Adipocyte (in vitro differentiated cells): ENCODE data around the gene FLRT1.
"Not testable (repeated sequence)": the region's sequence is repeated elsewhere in the genome, so short reads cannot be mapped to it uniquely, and the experiment has no call there.

ENCODE experiments used
- DNase-seq: peaks from one replicate; pipeline ENCODE4 v3.0.0-alpha.2; 2015; ENCODE audit warnings: low read depth
- H3K27me3 ChIP-seq: replicated peaks from 2 replicates; pipeline ENCODE4 v1.7.0; 2013; ENCODE audit warnings: mild to moderate bottlenecking, low read length, moderate library complexity; ENCODE audit not compliant: control insufficient read depth, insufficient read depth
- H3K36me3 ChIP-seq: 2 replicates; pipeline ENCODE4 v1.7.0; 2013; ENCODE audit warnings: low read length, mild to moderate bottlenecking, moderate library complexity; ENCODE audit not compliant: control insufficient read depth, insufficient read depth, severe bottlenecking
- H3K4me1 ChIP-seq: 2 replicates; pipeline ENCODE4 v1.7.0; 2013; ENCODE audit warnings: mild to moderate bottlenecking, low read length, moderate library complexity; ENCODE audit not compliant: control insufficient read depth, insufficient read depth
- H3K4me3 ChIP-seq: 2 replicates; pipeline ENCODE4 v1.7.0; 2013; ENCODE audit warnings: mild to moderate bottlenecking, low read length, moderate library complexity
- H3K9ac ChIP-seq: 2 replicates; pipeline ENCODE4 v1.7.0; 2013; ENCODE audit warnings: mild to moderate bottlenecking, low read length, moderate library complexity
- H3K9me3 ChIP-seq: 2 replicates; pipeline ENCODE4 v1.7.0; 2013; ENCODE audit warnings: mild to moderate bottlenecking, low read length, moderate library complexity; ENCODE audit not compliant: control insufficient read depth

Gene FLRT1

GRCh38 chr11:64042301-64042700 is 6.6 kb downstream of the FLRT1 start:
- no peak overlapping the region for H3K9ac ChIP-seq
- peaks cover 13% of the 10 kb centered on the region for H3K27me3 ChIP-seq
- H3K36me3 ChIP-seq, result no peaks in the 10 kb centered on the region
- no peak overlapping the region for H3K4me3 ChIP-seq
- DNase-seq, result no peak
- no peaks in the 10 kb centered on the region for H3K4me1 ChIP-seq
- H3K9me3 ChIP-seq, result no peaks in the 10 kb centered on the region

GRCh38 chr11:64043545-64043944 is 7.8 kb downstream of the FLRT1 start:
- H3K9me3 ChIP-seq, result no peaks in the 10 kb centered on the region
- no peaks in the 10 kb centered on the region for H3K4me1 ChIP-seq
- no peaks in the 10 kb centered on the region for H3K36me3 ChIP-seq
- no peak overlapping the region for H3K9ac ChIP-seq
- H3K27me3 ChIP-seq, result peaks cover 13% of the 10 kb centered on the region
- DNase-seq, result no peak
- H3K4me3 ChIP-seq, result no peak overlapping the region

- no peaks in the 10 kb centered on the region for H3K9me3 ChIP-seq
- H3K27me3 ChIP-seq, result peaks cover 13% of the 10 kb centered on the region
- no peaks in the 10 kb centered on the region for H3K36me3 ChIP-seq
- no peak overlapping the region for H3K4me3 ChIP-seq
- DNase-seq, result no peak
- H3K9ac ChIP-seq, result no peak overlapping the region
- H3K4me1 ChIP-seq, result no peaks in the 10 kb centered on the region
These were observed 9.1 kb downstream of the FLRT1 start for GRCh38 chr11:64044730-64045393.

GRCh38 chr11:64045700-64046099 is 10.0 kb downstream of the FLRT1 start:
- Histone ChIP-seq H3K4me3 (no peak overlapping the region), H3K9ac (no peak overlapping the region), H3K9me3 (no peaks in the 10 kb centered on the region), H3K27me3 (peaks cover 13% of the 10 kb centered on the region), H3K4me1 (no peaks in the 10 kb centered on the region), H3K36me3 (no peaks in the 10 kb centered on the region)
- DNase-seq, result no peak

- not testable (repeated sequence) for H3K9me3 ChIP-seq, H3K36me3 ChIP-seq, H3K9ac ChIP-seq, H3K4me1 ChIP-seq, DNase-seq, H3K27me3 ChIP-seq, H3K4me3 ChIP-seq
These were observed 11.6 kb downstream of the FLRT1 start for GRCh38 chr11:64047373-64047772.

GRCh38 chr11:64048042-64048854 is 12.5 kb downstream of the FLRT1 start:
- Histone ChIP-seq H3K9me3 (no peaks in the 10 kb centered on the region), H3K36me3 (no peaks in the 10 kb centered on the region), H3K4me1 (no peaks in the 10 kb centered on the region), H3K9ac (no peak overlapping the region), H3K4me3 (no peak overlapping the region), H3K27me3 (peaks cover 9% of the 10 kb centered on the region)
- DNase-seq, result no peak

- no peak for DNase-seq
- Histone ChIP-seq H3K4me1 (no peaks in the 10 kb centered on the region), H3K27me3 (peaks cover 6% of the 10 kb centered on the region), H3K9ac (no peak overlapping the region), H3K9me3 (no peaks in the 10 kb centered on the region), H3K4me3 (no peak overlapping the region), H3K36me3 (no peaks in the 10 kb centered on the region)
These were observed 13.8 kb downstream of the FLRT1 start for GRCh38 chr11:64049509-64049908.

GRCh38 chr11:64051297-64051696 is 15.6 kb downstream of the FLRT1 start:
- Histone ChIP-seq H3K4me1 (no peaks in the 10 kb centered on the region), H3K27me3 (peaks cover under 1% of the 10 kb centered on the region)
- DNase-seq, result no peak

GRCh38 chr11:64052436-64052835 is 16.7 kb downstream of the FLRT1 start:
- H3K9ac ChIP-seq, result no peak overlapping the region
- H3K27me3 ChIP-seq, result no peaks in the 10 kb centered on the region
- no peak for DNase-seq
- no peak overlapping the region for H3K4me3 ChIP-seq
- no peaks in the 10 kb centered on the region for H3K9me3 ChIP-seq
- H3K36me3 ChIP-seq, result no peaks in the 10 kb centered on the region
- H3K4me1 ChIP-seq, result no peaks in the 10 kb centered on the region

More at GRCh38 chr11:64051297-64051696, 15.6 kb downstream of the FLRT1 start:
- H3K36me3 ChIP-seq, result no peaks in the 10 kb centered on the region
- no peak overlapping the region for H3K4me3 ChIP-seq
- H3K9ac ChIP-seq, result no peak overlapping the region
- H3K9me3 ChIP-seq, result no peaks in the 10 kb centered on the region

- H3K36me3 ChIP-seq, result no peaks in the 10 kb centered on the region
- no peaks in the 10 kb centered on the region for H3K9me3 ChIP-seq
- no peak overlapping the region for H3K9ac ChIP-seq
- no peak for DNase-seq
- H3K4me3 ChIP-seq, result no peak overlapping the region
- H3K27me3 ChIP-seq, result no peaks in the 10 kb centered on the region
- no peaks in the 10 kb centered on the region for H3K4me1 ChIP-seq
These were observed 17.3 kb downstream of the FLRT1 start for GRCh38 chr11:64052938-64053622.

- no peaks in the 10 kb centered on the region for H3K9me3 ChIP-seq
- no peaks in the 10 kb centered on the region for H3K36me3 ChIP-seq
- H3K9ac ChIP-seq, result no peak overlapping the region
- no peak overlapping the region for H3K4me3 ChIP-seq
- H3K4me1 ChIP-seq, result no peaks in the 10 kb centered on the region
- DNase-seq, result no peak
- no peaks in the 10 kb centered on the region for H3K27me3 ChIP-seq
These were observed 18.0 kb downstream of the FLRT1 start for GRCh38 chr11:64053699-64054098.
